Suprapubic skin (tissue), 4 donors: ENCODE results near the gene MLF2. TPM values are rescaled to one million over a fixed set of nuclear protein-coding genes. Genes with fewer than 3 reads are reported as not detected.

ENCODE experiments used
- DNase-seq, 2 donors: peaks; one replicate each; pipeline ENCODE4 v3.0.0-alpha.2; 2019; ENCODE audit warnings: low spot score in 2 of 2
- H3K27ac ChIP-seq: fragments of 200-600 bp; sonication (generic); one replicate; pipeline ENCODE4 v1.5.1; 2019
- H3K27me3 ChIP-seq: fragments of 200-600 bp; sonication (generic); one replicate; pipeline ENCODE4 v1.5.1; 2019
- H3K36me3 ChIP-seq: fragments of 200-600 bp; sonication (generic); one replicate; pipeline ENCODE4 v1.5.1; 2019
- H3K4me1 ChIP-seq: fragments of 200-600 bp; sonication (generic); one replicate; pipeline ENCODE4 v1.5.1; 2019
- H3K4me3 ChIP-seq: fragments of 200-600 bp; sonication (generic); one replicate; pipeline ENCODE4 v1.5.1; 2019; ENCODE audit warnings: mild to moderate bottlenecking
- H3K9me3 ChIP-seq: fragments of 200-600 bp; sonication (generic); one replicate; pipeline ENCODE4 v1.5.1; 2019
- CTCF ChIP-seq, 2 donors: fragments of 200-600 bp in 1 of 2; fragments of 450-650 bp in 1 of 2; sonication (generic) in 1 of 2; IDR thresholded peaks; one replicate each; pipeline ENCODE4 v1.5.1; 2016 to 2019; ENCODE audit warnings: antibody characterized with exemption in 2 of 2, mild to moderate bottlenecking in 1 of 2, moderate library complexity in 1 of 2
- EP300 ChIP-seq: sonication (generic); formaldehyde crosslinking; IDR thresholded peaks from one replicate; pipeline ENCODE4 v1.6.1; 2017; ENCODE audit warnings: antibody characterized with exemption
- POLR2A ChIP-seq, 2 donors: fragments of 450-650 bp; IDR thresholded peaks; one replicate each; pipeline ENCODE4 v1.6.1; 2017; ENCODE audit warnings: antibody characterized with exemption in 2 of 2, mild to moderate bottlenecking in 2 of 2, moderate library complexity in 2 of 2
- POLR2AphosphoS5 ChIP-seq, 3 donors: sonication (generic); formaldehyde crosslinking; IDR thresholded peaks; one replicate each; pipeline ENCODE4 v1.6.1; 2017; ENCODE audit warnings: antibody characterized with exemption in 3 of 3
- WGBS: methylation state at CpG from one replicate; pipeline ENCODE4 v1.1.5; 2018; 5-methylcytosine and 5-hydroxymethylcytosine counted together
- total RNA-seq, 4 donors: library from RNA; depleted of rRNA; stranded (reverse); fragments of >200 nt; gene quantifications; one replicate each; pipeline ENCODE4 v1.1.0, GENCODE V29; 2016

Gene MLF2
- total RNA-seq, 4 donors from 2014 or later, result 147 to 195 (median 180) TPM

- TF ChIP-seq EP300, result no peak
- no peak for TF ChIP-seq CTCF (IDR thresholded peaks at IDR 0.05)
- no peak for TF ChIP-seq POLR2AphosphoS5 (IDR thresholded peaks at IDR 0.05)
- no peak for TF ChIP-seq POLR2A (IDR thresholded peaks at IDR 0.05)
- no peaks in the 10 kb centered on the region for H3K27me3 ChIP-seq
- no peaks in the 10 kb centered on the region for H3K9me3 ChIP-seq
- no peaks in the 10 kb centered on the region for H3K36me3 ChIP-seq
- H3K4me1 ChIP-seq, result peaks cover 10% of the 10 kb centered on the region
- DNase-seq, result no peak
- H3K27ac ChIP-seq, result no peak overlapping the region
- WGBS, result 87% methylated on average over 9 of the region's 9 CpGs
- no peak overlapping the region for H3K4me3 ChIP-seq
These were observed 5.7 kb upstream of the MLF2 start for GRCh38 chr12:6758506-6759095.

GRCh38 chr12:6757028-6757690 lies 4.2 kb upstream of the MLF2 start:
- Histone ChIP-seq H3K27me3 (no peaks in the 10 kb centered on the region), H3K36me3 (no peaks in the 10 kb centered on the region), H3K27ac (no peak overlapping the region), H3K4me3 (no peak overlapping the region), H3K9me3 (no peaks in the 10 kb centered on the region), H3K4me1 (peaks cover 11% of the 10 kb centered on the region)
- 65% methylated on average over 8 of the region's 8 CpGs for whole genome bisulfite sequencing
- no peak for TF ChIP-seq POLR2AphosphoS5 (IDR thresholded peaks at IDR 0.05)
- TF ChIP-seq CTCF (IDR thresholded peaks at IDR 0.05), result no peak
- no peak for DNase-seq

- peak overlapping the region; percentile 92 for H3K27ac ChIP-seq
- H3K27me3 ChIP-seq, result no peaks in the 10 kb centered on the region
These were observed 1.5 kb upstream of the MLF2 start for GRCh38 chr12:6754411-6754810.

GRCh38 chr12:6753772-6754356 lies 923 bp upstream of the MLF2 start:
- 0% methylated on average over 4 of the region's 7 CpGs for WGBS
- H3K4me1 ChIP-seq, result peaks cover 19% of the 10 kb centered on the region
- no peaks in the 10 kb centered on the region for H3K27me3 ChIP-seq
- peak overlapping the region; percentile 92 for H3K27ac ChIP-seq
- peak overlapping the region; percentile 86 for H3K4me3 ChIP-seq
- H3K36me3 ChIP-seq, result peaks cover 27% of the 10 kb centered on the region
- peak in 1 of 3 donors; percentile 5 for TF ChIP-seq POLR2AphosphoS5 (IDR thresholded peaks at IDR 0.05)
- TF ChIP-seq POLR2A (IDR thresholded peaks at IDR 0.05), result no peak
- TF ChIP-seq EP300, result no peak
- peak; percentile 91 to 92 for TF ChIP-seq CTCF (IDR thresholded peaks at IDR 0.05)
- H3K9me3 ChIP-seq, result no peaks in the 10 kb centered on the region
- no peak for DNase-seq

More at GRCh38 chr12:6754411-6754810, 1.5 kb upstream of the MLF2 start:
- WGBS, result 90% methylated on average over 2 of the region's 2 CpGs
- DNase-seq, result no peak
- H3K36me3 ChIP-seq, result peaks cover 22% of the 10 kb centered on the region
- no peaks in the 10 kb centered on the region for H3K9me3 ChIP-seq
- TF ChIP-seq EP300 (no peak), POLR2A (IDR thresholded peaks at IDR 0.05) (no peak)
- H3K4me1 ChIP-seq, result peaks cover 19% of the 10 kb centered on the region
- no peak overlapping the region for H3K4me3 ChIP-seq

- peak in 1 of 2 donors; percentile 83 for DNase-seq
- Histone ChIP-seq H3K27me3 (no peaks in the 10 kb centered on the region), H3K9me3 (no peaks in the 10 kb centered on the region), H3K36me3 (peaks cover 42% of the 10 kb centered on the region), H3K4me3 (peak overlapping the region; percentile 86), H3K4me1 (peaks cover 19% of the 10 kb centered on the region), H3K27ac (peak overlapping the region; percentile 92)
- TF ChIP-seq CTCF (IDR thresholded peaks at IDR 0.05) (peak in 1 of 2 donors; percentile 10), POLR2AphosphoS5 (IDR thresholded peaks at IDR 0.05) (no peak)
- 9% methylated on average over 14 of the region's 24 CpGs for WGBS
These were observed 597 bp downstream of the MLF2 start for GRCh38 chr12:6752167-6752920.
